Measurements from ENCODE around the gene TPO. TPM values are rescaled to one million over a fixed set of nuclear protein-coding genes. Genes with fewer than 3 reads are reported as not detected.

TPO gene
- total and polyA plus RNA-seq, 2 experiments from 2014 or later, result 0.37 TPM; not detected in 1

GRCh38 chr2:1436369-1436768 is 23.1 kb downstream of the TPO start:
- no peak overlapping the region for H3K27ac ChIP-seq
- no peaks in the 10 kb centered on the region for H3K36me3 ChIP-seq (replicated peaks; ENCODE audit: insufficient read depth, low read depth)
- H3K4me2 ChIP-seq, result no peak overlapping the region
- no peaks in the 10 kb centered on the region for H4K20me1 ChIP-seq (ENCODE audit: insufficient read depth, poor library complexity, severe bottlenecking)
- DNase-seq (ENCODE audit: low spot score), result no peak
- H3K79me2 ChIP-seq, result no peaks in the 10 kb centered on the region
- H3K9me2 ChIP-seq (replicated peaks; ENCODE audit: insufficient read depth), result no peaks in the 10 kb centered on the region
- 94% methylated on average over 9 of the region's 9 CpGs for WGBS (ENCODE audit: low lambda C conversion rate, missing lambda C conversion rate)
- H3K4me1 ChIP-seq (ENCODE audit: insufficient read depth), result no peaks in the 10 kb centered on the region
- no peak overlapping the region for H3K4me3 ChIP-seq
- H3K27me3 ChIP-seq, result no peaks in the 10 kb centered on the region
- H2AFZ ChIP-seq, result no peak overlapping the region
- TF ChIP-seq EZH2phosphoT487 (IDR thresholded peaks at IDR 0.05; ENCODE audit: low read depth, severe bottlenecking, unreplicated experiment), result no peak
- no peak for TF ChIP-seq EZH2 (IDR thresholded peaks at IDR 0.05; ENCODE audit: borderline replicate concordance)
- no peak for TF ChIP-seq CTCF (IDR thresholded peaks at IDR 0.05; ENCODE audit: poor library complexity)
- no peaks in the 10 kb centered on the region for H3K9me3 ChIP-seq (ENCODE audit: low read depth)

- no peaks in the 10 kb centered on the region for H4K20me1 ChIP-seq (ENCODE audit: insufficient read depth, poor library complexity, severe bottlenecking)
- no peaks in the 10 kb centered on the region for H3K9me2 ChIP-seq (replicated peaks; ENCODE audit: insufficient read depth)
- no peak for DNase-seq (ENCODE audit: low spot score)
- no peak overlapping the region for H2AFZ ChIP-seq
- H3K27ac ChIP-seq, result no peak overlapping the region
- WGBS (ENCODE audit: low lambda C conversion rate, missing lambda C conversion rate), result 90% methylated on average over 11 of the region's 11 CpGs
- no peaks in the 10 kb centered on the region for H3K79me2 ChIP-seq
- no peaks in the 10 kb centered on the region for H3K27me3 ChIP-seq
- no peaks in the 10 kb centered on the region for H3K4me1 ChIP-seq (ENCODE audit: insufficient read depth)
- TF ChIP-seq CTCF (IDR thresholded peaks at IDR 0.05; ENCODE audit: poor library complexity), result no peak
- TF ChIP-seq EZH2 (IDR thresholded peaks at IDR 0.05; ENCODE audit: borderline replicate concordance), result no peak
- no peak for TF ChIP-seq EZH2phosphoT487 (IDR thresholded peaks at IDR 0.05; ENCODE audit: low read depth, severe bottlenecking, unreplicated experiment)
- H3K4me2 ChIP-seq, result no peak overlapping the region
- H3K4me3 ChIP-seq, result no peak overlapping the region
- H3K36me3 ChIP-seq (replicated peaks; ENCODE audit: insufficient read depth, low read depth), result no peaks in the 10 kb centered on the region
- no peaks in the 10 kb centered on the region for H3K9me3 ChIP-seq (ENCODE audit: low read depth)
Measured at GRCh38 chr2:1437101-1437500, 23.8 kb downstream of the TPO start.

GRCh38 chr2:1437537-1437936 is 24.3 kb downstream of the TPO start:
- H3K79me2 ChIP-seq, result no peaks in the 10 kb centered on the region
- no peak overlapping the region for H2AFZ ChIP-seq
- H3K9me2 ChIP-seq (replicated peaks; ENCODE audit: insufficient read depth), result no peaks in the 10 kb centered on the region
- no peaks in the 10 kb centered on the region for H3K4me1 ChIP-seq (ENCODE audit: insufficient read depth)
- H3K27me3 ChIP-seq, result no peaks in the 10 kb centered on the region
- TF ChIP-seq CTCF (IDR thresholded peaks at IDR 0.05; ENCODE audit: poor library complexity), result no peak
- TF ChIP-seq EZH2 (IDR thresholded peaks at IDR 0.05; ENCODE audit: borderline replicate concordance), result no peak
- no peak for TF ChIP-seq EZH2phosphoT487 (IDR thresholded peaks at IDR 0.05; ENCODE audit: low read depth, severe bottlenecking, unreplicated experiment)
- no peaks in the 10 kb centered on the region for H3K36me3 ChIP-seq (replicated peaks; ENCODE audit: insufficient read depth, low read depth)
- DNase-seq (ENCODE audit: low spot score), result no peak
- H3K4me2 ChIP-seq, result no peak overlapping the region
- WGBS (ENCODE audit: low lambda C conversion rate, missing lambda C conversion rate), result 92% methylated on average over 4 of the region's 4 CpGs
- H3K4me3 ChIP-seq, result no peak overlapping the region
- no peak overlapping the region for H3K27ac ChIP-seq
- no peaks in the 10 kb centered on the region for H4K20me1 ChIP-seq (ENCODE audit: insufficient read depth, poor library complexity, severe bottlenecking)
- no peaks in the 10 kb centered on the region for H3K9me3 ChIP-seq (ENCODE audit: low read depth)

GRCh38 chr2:1438972-1439371 is 25.7 kb downstream of the TPO start:
- Histone ChIP-seq H3K36me3 (replicated peaks; ENCODE audit: insufficient read depth, low read depth) (no peaks in the 10 kb centered on the region), H3K9me2 (replicated peaks; ENCODE audit: insufficient read depth) (no peaks in the 10 kb centered on the region), H3K4me2 (no peak overlapping the region), H3K4me3 (no peak overlapping the region), H2AFZ (no peak overlapping the region), H3K9me3 (ENCODE audit: low read depth) (no peaks in the 10 kb centered on the region), H4K20me1 (ENCODE audit: insufficient read depth, poor library complexity, severe bottlenecking) (no peaks in the 10 kb centered on the region), H3K27ac (no peak overlapping the region), H3K79me2 (no peaks in the 10 kb centered on the region), H3K27me3 (no peaks in the 10 kb centered on the region), H3K4me1 (ENCODE audit: insufficient read depth) (no peaks in the 10 kb centered on the region)
- DNase-seq (ENCODE audit: low spot score), result no peak
- TF ChIP-seq EZH2phosphoT487 (IDR thresholded peaks at IDR 0.05; ENCODE audit: low read depth, severe bottlenecking, unreplicated experiment) (no peak), EZH2 (IDR thresholded peaks at IDR 0.05; ENCODE audit: borderline replicate concordance) (no peak), CTCF (IDR thresholded peaks at IDR 0.05; ENCODE audit: poor library complexity) (no peak)
- 85% methylated on average over 6 of the region's 6 CpGs for WGBS (ENCODE audit: low lambda C conversion rate, missing lambda C conversion rate)

Data from hepatocyte (in vitro differentiated cells).